ENCODE data around the gene HTR4.

DNA sequence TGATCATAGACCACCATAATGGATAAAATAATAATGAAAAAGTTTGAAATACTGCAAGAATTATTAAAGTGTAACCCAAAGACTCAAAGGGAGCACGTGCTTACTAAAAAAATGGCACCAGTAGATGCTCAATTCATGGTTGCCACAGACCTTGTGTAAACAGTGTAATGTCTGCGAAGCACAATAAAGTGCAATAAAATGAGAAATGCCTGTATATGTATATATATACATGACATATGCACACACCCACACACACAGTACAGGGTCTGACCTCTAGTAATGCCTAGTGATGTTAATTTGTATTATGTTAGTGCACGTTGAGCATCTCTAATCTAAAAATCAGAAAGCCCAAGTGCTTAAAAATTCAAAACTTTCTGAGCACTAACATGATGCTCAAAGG, 218.3 kb downstream of the HTR4 start:
- TF ChIP-seq SUZ12 (IDR thresholded peaks at IDR 0.05; ENCODE audit: extremely low read depth, insufficient read depth, insufficient read length), result no peak
- TF ChIP-seq ZNF274 (IDR thresholded peaks at IDR 0.05; ENCODE audit: low read depth, low read length), result no peak
